BLaER1 (cell line): ENCODE measurements around the gene SMIM35.
"Not testable (repeated sequence)": the region's sequence is repeated elsewhere in the genome, so short reads cannot be mapped to it uniquely, and the experiment has no call there.

ENCODE experiments used
- H3K27ac ChIP-seq: shearing (Covaris generic); formaldehyde crosslinking; 2 replicates; pipeline ENCODE4 v1.8.1; 2022
- H3K27me3 ChIP-seq: shearing (Covaris generic); formaldehyde crosslinking; 2 replicates; pipeline ENCODE4 v1.8.1; 2022
- H3K36me3 ChIP-seq: shearing (Covaris generic); formaldehyde crosslinking; 2 replicates; pipeline ENCODE4 v1.8.1; 2022
- H3K4me1 ChIP-seq: shearing (Covaris generic); formaldehyde crosslinking; 2 replicates; pipeline ENCODE4 v1.8.1; 2022
- H3K4me2 ChIP-seq: shearing (Covaris generic); formaldehyde crosslinking; 2 replicates; pipeline ENCODE4 v1.8.1; 2022
- H3K4me3 ChIP-seq: shearing (Covaris generic); formaldehyde crosslinking; 2 replicates; pipeline ENCODE4 v1.8.1; 2022
- H3K9ac ChIP-seq: shearing (Covaris generic); formaldehyde crosslinking; 2 replicates; pipeline ENCODE4 v1.8.1; 2022
- H3K9me3 ChIP-seq: shearing (Covaris generic); formaldehyde crosslinking; 2 replicates; pipeline ENCODE4 v1.8.1; 2022
- H4K20me1 ChIP-seq: shearing (Covaris generic); formaldehyde crosslinking; 2 replicates; pipeline ENCODE4 v1.8.1; 2022
- Cebpa-rat ChIP-seq: shearing (Covaris generic); IDR thresholded peaks from 2 replicates; pipeline ENCODE4 v1.8.1; 2022

Gene SMIM35

DNA sequence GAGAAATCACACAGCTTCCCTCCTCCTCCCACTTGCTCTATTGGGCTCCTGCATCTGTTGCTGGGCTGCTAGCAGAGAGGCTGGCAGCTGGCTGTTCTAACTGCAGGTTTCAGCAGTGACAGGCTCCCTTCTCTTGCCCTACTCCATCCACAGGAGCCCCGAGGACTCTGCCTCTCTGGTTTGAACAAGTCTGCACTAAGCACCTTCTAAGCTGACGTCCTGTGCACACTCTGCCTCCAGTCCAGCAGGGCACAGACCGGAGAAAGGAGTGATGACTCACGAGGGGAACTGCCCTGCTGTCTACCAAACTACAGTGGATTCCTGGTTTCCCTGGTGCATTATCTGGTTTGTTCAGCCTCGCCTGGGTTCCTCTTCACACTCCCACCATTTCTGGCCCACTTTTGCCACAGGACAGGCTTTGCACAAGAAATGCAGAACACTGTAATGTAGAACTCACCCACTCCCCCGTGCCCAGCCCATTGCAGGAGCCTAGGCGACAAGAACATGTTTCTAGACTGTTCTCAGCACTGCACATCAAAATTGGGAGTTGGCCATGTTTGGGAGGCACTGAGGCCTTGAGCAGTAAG is 74.6 kb downstream of the SMIM35 start:
- Histone ChIP-seq H3K36me3 (no peaks in the 10 kb centered on the region), H3K4me3 (no peak overlapping the region), H3K9ac (peak overlapping the region; percentile 5; the same call in 1 of the 2 replicates), H3K27ac (0 out of 2 replicates have a peak overlapping the region, but pooled peaks have one; percentile 5), H3K27me3 (no peaks in the 10 kb centered on the region), H3K4me1 (peaks cover 74% of the 10 kb centered on the region), H3K4me2 (peak overlapping the region; percentile 86), H4K20me1 (no peaks in the 10 kb centered on the region), H3K9me3 (peaks cover 8% of the 10 kb centered on the region)
- no peak for TF ChIP-seq Cebpa-rat

- peaks cover 76% of the 10 kb centered on the region for H3K4me1 ChIP-seq
- no peak for TF ChIP-seq Cebpa-rat
- no peaks in the 10 kb centered on the region for H3K36me3 ChIP-seq
- peak overlapping the region; percentile 71 for H3K27ac ChIP-seq
- no peaks in the 10 kb centered on the region for H3K27me3 ChIP-seq
- H3K4me3 ChIP-seq = no peak overlapping the region; the same call in 1 of the 2 replicates
- no peaks in the 10 kb centered on the region for H4K20me1 ChIP-seq
- peak overlapping the region; percentile 86 for H3K4me2 ChIP-seq
- H3K9me3 ChIP-seq = no peaks in the 10 kb centered on the region
- H3K9ac ChIP-seq = peak overlapping the region; percentile 44; the same call in 1 of the 2 replicates
Measured at GRCh38 chr11:118010738-118011461, 75.9 kb downstream of the SMIM35 start.

- no peaks in the 10 kb centered on the region for H3K9me3 ChIP-seq
- H4K20me1 ChIP-seq = no peaks in the 10 kb centered on the region
- TF ChIP-seq Cebpa-rat = no peak
- H3K9ac ChIP-seq = peak overlapping the region; percentile 44; the same call in 1 of the 2 replicates
- peak overlapping the region; percentile 86 for H3K4me2 ChIP-seq
- peaks cover 68% of the 10 kb centered on the region for H3K4me1 ChIP-seq
- no peaks in the 10 kb centered on the region for H3K27me3 ChIP-seq
- H3K27ac ChIP-seq = peak overlapping the region; percentile 71
- H3K36me3 ChIP-seq = no peaks in the 10 kb centered on the region
- no peak overlapping the region; the same call in 1 of the 2 replicates for H3K4me3 ChIP-seq
Measured at GRCh38 chr11:118009864-118010737, 76.7 kb downstream of the SMIM35 start.

- no peak for TF ChIP-seq Cebpa-rat
- Histone ChIP-seq H3K4me2 (peak overlapping the region; percentile 45), H3K27ac (peak overlapping the region; percentile 24; the same call in 1 of the 2 replicates), H3K9me3 (no peaks in the 10 kb centered on the region), H3K27me3 (no peaks in the 10 kb centered on the region), H4K20me1 (no peaks in the 10 kb centered on the region), H3K4me3 (no peak overlapping the region), H3K9ac (no peak overlapping the region), H3K36me3 (no peaks in the 10 kb centered on the region), H3K4me1 (peaks cover 68% of the 10 kb centered on the region)
Measured at GRCh38 chr11:118008271-118008911, 78.4 kb downstream of the SMIM35 start.

GRCh38 chr11:118007563-118008270 is 79.0 kb downstream of the SMIM35 start:
- not testable (repeated sequence) for H3K27me3 ChIP-seq, H3K36me3 ChIP-seq, H4K20me1 ChIP-seq, H3K4me3 ChIP-seq, H3K9me3 ChIP-seq, H3K9ac ChIP-seq
- H3K27ac ChIP-seq = 0 out of 2 replicates have a peak overlapping the region, but pooled peaks have one; percentile 24
- peaks cover 72% of the 10 kb centered on the region for H3K4me1 ChIP-seq
- H3K4me2 ChIP-seq = peak overlapping the region; percentile 45

GRCh38 chr11:118007040-118007439 is 79.7 kb downstream of the SMIM35 start:
- no peak for TF ChIP-seq Cebpa-rat
- Histone ChIP-seq H3K27ac (no peak overlapping the region), H3K9ac (no peak overlapping the region), H3K36me3 (no peaks in the 10 kb centered on the region), H3K9me3 (no peaks in the 10 kb centered on the region), H4K20me1 (no peaks in the 10 kb centered on the region), H3K27me3 (no peaks in the 10 kb centered on the region), H3K4me2 (peak overlapping the region; percentile 45), H3K4me3 (no peak overlapping the region), H3K4me1 (peaks cover 72% of the 10 kb centered on the region)

DNA sequence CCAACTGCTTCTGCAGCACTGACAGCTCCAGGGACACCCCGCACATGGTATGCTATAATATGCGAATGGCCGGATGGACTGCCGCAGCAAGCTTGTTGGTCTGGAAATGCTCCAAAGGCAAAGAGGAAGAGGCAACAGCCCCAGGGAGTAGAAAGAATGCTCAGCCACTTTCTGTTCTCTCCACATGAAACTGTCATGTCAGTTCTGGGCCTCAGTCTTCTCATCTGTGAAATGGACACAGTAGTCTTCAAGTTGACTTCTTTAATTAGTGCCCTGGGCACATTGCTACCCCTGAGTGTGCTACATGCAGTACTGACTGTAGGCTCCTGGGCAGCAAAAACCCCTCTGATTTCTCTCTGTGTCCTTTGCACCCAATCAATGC is 80.6 kb downstream of the SMIM35 start:
- peaks cover 69% of the 10 kb centered on the region for H3K4me1 ChIP-seq
- H4K20me1 ChIP-seq = no peaks in the 10 kb centered on the region
- no peak overlapping the region for H3K27ac ChIP-seq
- no peaks in the 10 kb centered on the region for H3K27me3 ChIP-seq
- no peaks in the 10 kb centered on the region for H3K36me3 ChIP-seq
- H3K4me2 ChIP-seq = no peak overlapping the region
- no peak for TF ChIP-seq Cebpa-rat
- H3K4me3 ChIP-seq = no peak overlapping the region
- H3K9me3 ChIP-seq = no peaks in the 10 kb centered on the region
- no peak overlapping the region for H3K9ac ChIP-seq

DNA sequence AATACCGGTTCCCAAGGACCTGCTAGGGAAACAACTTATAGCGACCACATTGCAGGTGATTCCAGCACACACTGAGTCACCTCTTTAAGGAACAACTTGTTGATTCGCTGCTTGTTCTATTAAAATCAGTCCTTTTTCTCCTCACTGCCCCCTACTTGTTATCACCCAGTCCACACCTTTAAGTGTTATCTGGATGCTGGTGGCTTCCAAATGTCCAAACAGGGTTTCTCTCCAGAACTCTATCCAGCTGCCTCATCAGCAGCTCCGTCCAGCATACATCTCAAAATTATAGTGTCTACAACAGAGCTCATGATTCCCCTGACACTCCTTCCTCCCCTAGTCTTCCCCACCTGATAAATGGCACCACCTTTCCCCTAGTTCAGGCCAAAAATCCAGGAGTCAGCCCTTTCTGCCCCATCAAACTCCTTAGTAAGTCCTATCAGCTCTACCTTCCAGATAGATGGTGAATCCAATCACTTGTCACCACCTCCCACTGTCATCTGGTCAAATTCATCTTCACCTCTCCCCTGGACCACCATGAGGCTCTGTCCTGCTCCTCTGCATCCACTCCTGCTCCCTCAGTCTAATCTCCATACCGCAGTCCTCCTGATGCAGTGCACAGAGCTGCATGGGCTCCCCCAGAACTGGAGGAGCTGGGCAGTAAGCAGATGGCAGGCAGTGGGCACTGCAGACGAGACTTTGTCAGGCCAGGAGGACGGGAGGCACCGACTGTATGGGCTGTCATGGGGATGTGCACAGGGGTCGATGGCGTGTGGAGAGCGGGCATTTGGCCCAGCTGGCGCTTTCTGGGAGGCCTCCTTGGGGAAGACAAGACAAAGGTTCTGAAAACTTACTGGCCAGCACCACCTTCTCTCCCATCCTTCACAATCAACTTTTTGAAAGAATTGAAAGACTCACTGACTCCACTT is 81.3 kb downstream of the SMIM35 start:
- no peaks in the 10 kb centered on the region for H4K20me1 ChIP-seq
- no peaks in the 10 kb centered on the region for H3K27me3 ChIP-seq
- H3K9ac ChIP-seq = no peak overlapping the region
- no peak overlapping the region for H3K4me3 ChIP-seq
- no peak overlapping the region for H3K4me2 ChIP-seq
- TF ChIP-seq Cebpa-rat = no peak
- peaks cover 62% of the 10 kb centered on the region for H3K4me1 ChIP-seq
- no peaks in the 10 kb centered on the region for H3K9me3 ChIP-seq
- no peak overlapping the region for H3K27ac ChIP-seq
- no peaks in the 10 kb centered on the region for H3K36me3 ChIP-seq
